SH-SY5Y (cell line): ENCODE data around the gene ATG2B.

ENCODE experiments used
- GATA2 ChIP-seq: IDR thresholded peaks from 2 replicates; pipeline ENCODE4 v1.6.1; 2011; ENCODE audit warnings: mild to moderate bottlenecking, low read depth, low read length
- GATA3 ChIP-seq: IDR thresholded peaks from 2 replicates; pipeline ENCODE4 v1.6.1; 2011; ENCODE audit warnings: low read depth, mild to moderate bottlenecking, low read length, moderate library complexity

- TF ChIP-seq GATA2 (no peak), GATA3 (no peak)
Observed at GRCh38 chr14:96370528-96370927, 7.4 kb upstream of the ATG2B start.
